ENCODE results near the gene CRIP2.

DNA sequence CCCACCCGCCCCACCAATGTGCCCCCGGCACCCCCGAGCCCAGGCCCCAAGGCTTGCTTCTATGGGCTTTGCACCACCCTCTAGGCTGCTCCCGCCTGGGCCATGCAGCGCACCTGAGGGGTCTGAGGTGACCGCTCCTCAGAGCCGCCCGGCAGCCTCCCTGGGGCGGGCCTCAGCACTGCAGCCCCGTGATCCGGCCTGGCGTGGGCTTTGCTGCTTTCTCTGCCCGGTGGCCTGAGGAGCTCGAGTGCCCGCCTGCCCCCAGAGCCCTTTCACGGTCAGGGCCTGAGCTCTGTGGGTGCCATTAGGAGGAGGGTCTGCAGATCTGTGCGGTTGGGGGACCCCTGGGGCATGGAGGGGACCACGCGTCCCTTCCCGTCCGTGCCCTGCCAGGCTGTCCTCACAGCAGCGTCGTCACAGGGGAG lies 48.8 kb upstream of the CRIP2 start:
- TF ChIP-seq, protein P1, sequence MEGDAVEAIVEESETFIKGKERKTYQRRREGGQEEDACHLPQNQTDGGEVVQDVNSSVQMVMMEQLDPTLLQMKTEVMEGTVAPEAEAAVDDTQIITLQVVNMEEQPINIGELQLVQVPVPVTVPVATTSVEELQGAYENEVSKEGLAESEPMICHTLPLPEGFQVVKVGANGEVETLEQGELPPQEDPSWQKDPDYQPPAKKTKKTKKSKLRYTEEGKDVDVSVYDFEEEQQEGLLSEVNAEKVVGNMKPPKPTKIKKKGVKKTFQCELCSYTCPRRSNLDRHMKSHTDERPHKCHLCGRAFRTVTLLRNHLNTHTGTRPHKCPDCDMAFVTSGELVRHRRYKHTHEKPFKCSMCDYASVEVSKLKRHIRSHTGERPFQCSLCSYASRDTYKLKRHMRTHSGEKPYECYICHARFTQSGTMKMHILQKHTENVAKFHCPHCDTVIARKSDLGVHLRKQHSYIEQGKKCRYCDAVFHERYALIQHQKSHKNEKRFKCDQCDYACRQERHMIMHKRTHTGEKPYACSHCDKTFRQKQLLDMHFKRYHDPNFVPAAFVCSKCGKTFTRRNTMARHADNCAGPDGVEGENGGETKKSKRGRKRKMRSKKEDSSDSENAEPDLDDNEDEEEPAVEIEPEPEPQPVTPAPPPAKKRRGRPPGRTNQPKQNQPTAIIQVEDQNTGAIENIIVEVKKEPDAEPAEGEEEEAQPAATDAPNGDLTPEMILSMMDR (IDR thresholded peaks at IDR 0.05; ENCODE audit: low read length): no peak
- TF ChIP-seq EZH2 (IDR thresholded peaks at IDR 0.05; ENCODE audit: borderline replicate concordance, low read length): no peak
